HL-60/S4 (cell line): Measurements from ENCODE around the gene RNF123.
"Not testable (repeated sequence)": the region's sequence is repeated elsewhere in the genome, so short reads cannot be mapped to it uniquely, and the experiment has no call there.

Experiments
- in situ Hi-C: fragments of 300-500 bp; cut with MboI; formaldehyde crosslinking; loops from 2 replicates; pipeline ENCODE4 v1.14.3; 2022; ENCODE audit warnings: low sequenced_read_pairs

Gene RNF123

DNA sequence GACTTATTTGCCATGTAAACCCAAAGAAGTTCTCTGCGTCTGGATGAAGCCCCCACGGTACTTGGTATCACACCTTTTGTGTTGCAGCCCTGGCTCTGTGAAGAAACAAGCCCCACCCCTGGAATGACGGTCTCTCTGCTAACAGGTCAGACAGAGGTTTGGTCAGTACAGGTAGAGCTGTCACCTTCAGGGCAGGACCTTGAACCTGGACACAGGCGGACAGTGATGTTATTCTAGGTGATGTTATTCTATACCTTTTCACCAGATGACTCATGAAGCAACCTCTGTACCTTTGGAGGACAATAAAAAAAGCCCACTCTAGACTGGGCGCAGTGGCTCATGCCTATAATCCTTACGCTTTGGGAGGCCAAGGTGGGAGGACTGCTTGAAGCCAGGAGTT is 45.4 kb downstream of the RNF123 start:
- in situ Hi-C loops = no loop called here

DNA sequence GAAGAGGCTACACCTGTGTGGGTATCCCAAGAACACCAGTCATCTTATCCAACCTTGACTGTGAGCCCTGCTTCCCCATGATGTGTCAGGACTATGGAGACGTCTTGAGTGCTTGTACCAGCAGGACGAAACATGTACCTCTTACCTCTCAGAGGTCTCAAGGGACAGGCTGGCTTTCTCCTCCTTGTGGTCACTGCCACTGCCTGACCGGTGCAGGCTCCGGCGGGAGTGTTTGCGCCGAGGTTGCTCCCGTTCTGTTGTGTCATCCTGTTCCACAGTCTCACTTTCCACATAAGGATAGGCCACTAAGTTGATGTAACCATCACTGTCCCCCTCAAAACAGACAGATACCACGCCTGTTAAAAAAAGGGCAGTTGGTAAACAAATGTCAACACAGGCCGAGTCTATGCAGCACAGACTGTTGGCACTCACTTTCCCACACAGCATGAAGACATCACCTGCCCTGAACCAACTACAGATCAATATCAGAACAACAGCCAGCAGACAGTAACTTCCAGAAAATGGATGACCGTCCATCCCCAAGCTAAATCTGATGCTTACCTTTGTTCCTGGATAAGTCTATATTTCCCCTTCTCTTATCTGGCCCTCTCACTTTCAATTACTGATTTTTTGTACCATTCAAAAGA is 48.8 kb downstream of the RNF123 start:
- in situ Hi-C loops = no loop called here

DNA sequence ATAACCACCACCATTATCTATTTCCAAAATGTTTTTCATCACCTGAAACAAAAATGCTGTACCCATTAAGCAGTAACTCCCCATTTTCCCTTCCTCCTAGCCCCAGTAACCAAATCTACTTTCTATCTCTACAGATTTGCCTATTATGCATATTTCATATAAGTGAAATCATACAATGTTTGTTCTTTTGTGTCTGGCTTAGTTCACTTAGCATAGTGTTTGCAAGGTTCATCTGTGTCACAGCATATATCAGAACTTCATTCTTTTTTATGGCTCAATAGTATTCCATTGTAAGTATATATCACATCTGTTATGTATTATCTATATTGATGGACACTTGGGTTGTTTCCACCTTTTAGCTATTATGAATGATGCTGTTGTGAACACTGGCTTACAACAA is 51.1 kb downstream of the RNF123 start:
- in situ Hi-C loops = no loop called here

DNA sequence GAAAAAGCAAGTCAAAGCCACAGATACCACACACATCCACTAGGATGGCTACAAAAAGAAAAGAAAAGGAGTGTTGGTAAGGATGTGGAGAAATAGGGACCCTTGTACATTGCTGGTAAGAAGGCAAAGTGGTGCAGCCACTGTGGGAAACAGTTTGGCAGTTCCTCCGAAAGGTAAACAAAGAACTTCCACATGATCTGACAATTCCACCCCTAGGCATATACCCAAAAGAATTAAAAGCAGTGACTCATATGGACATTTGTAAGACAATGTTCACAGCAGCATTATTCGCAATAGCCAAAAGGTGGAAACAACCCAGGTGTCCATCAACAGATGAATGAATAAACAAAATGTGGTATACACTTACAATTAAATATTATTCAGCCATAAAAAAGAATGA is 56.6 kb downstream of the RNF123 start:
- in situ Hi-C loops = no loop called here

DNA sequence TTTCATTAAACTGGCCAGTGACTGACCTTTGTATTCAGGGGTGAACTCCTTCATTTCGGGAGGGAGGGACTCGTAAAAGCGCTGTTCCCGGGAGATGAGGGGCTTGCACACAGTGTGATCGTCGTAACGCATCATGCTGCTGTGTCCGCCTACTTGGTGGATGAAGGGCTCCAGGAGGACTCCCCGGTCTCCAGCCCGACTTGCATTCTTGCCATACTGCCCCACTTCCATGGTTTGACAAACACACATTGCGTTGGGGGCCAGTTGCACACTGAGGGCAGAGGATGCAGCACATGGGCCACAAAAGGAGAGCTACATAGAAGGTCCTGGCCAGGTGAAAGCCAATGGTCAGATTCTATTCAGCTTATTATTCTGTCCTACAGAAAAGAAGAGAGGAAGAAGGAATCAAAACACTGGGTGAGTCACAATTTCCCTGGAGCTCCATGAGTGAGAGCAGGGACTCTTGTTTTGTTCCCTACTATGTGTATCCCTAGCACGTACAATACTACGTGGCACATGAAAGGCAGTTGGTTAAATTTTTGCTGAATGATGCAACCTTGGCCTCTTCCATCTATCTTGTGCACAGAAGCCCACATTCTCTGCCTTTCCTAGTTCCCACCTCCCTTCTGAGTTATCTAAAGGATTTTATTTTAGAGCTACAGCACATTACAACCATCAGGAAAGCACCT is 58.6 kb downstream of the RNF123 start:
- in situ Hi-C loops = no loop called here

DNA sequence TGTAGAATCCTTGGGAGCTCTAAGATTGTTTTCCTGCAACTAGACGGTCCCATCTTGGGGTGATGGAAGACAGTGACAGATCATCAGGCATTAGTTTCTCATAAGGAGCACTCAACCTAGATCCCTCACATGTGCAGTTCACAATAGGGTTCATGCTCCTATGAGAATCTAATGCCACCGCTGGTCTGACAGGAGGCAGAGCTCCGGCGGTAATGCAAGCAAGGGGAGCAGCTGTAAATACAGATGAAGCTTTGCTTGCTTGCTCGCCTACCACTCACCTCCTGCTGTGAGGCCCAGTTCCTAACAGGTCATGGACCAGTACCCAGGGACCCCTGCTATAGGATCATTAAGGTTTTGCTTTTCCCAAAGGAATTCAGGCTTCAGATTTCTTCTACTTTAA is 59.5 kb downstream of the RNF123 start:
- in situ Hi-C loops = not testable (repeated sequence)

DNA sequence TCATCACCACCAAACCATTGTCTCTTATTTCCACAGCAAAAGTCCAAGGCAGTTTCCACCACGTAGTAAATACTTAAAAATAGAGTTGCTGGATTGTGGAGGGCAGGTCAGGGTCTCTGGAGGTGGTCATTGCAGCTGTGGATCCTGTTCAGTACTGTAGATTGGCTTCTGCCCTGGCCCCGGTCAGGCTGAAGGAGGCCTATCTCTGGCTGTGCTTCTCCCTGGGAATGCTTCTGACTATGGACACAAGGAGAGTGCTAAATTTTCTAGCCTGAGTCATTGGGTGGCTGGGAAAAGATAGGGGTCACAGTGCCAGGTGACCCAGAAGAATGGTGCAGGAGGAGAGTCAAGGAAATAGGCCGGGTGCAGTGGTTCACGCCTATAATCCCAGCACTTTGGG is 60.7 kb downstream of the RNF123 start:
- in situ Hi-C loops = no loop called here

DNA sequence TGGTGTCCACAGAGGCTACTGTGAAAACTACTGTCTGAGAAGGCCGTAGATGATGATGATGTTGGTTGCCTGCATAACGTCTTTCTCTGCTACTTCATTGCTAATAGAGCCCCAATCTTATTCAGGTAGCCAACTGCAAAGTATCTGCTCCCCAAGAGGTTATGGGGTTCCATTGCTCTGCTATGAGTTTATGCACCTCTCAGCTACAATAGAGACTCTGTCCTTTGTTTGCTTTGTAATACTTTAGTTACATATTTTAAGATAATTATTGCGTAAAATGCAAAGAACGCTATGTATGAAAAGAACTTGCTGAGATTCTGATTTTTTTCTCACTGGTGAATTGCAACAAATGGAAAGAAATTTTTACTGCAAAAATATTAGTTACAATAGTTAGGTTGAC is 62.1 kb downstream of the RNF123 start:
- in situ Hi-C loops = no loop called here

DNA sequence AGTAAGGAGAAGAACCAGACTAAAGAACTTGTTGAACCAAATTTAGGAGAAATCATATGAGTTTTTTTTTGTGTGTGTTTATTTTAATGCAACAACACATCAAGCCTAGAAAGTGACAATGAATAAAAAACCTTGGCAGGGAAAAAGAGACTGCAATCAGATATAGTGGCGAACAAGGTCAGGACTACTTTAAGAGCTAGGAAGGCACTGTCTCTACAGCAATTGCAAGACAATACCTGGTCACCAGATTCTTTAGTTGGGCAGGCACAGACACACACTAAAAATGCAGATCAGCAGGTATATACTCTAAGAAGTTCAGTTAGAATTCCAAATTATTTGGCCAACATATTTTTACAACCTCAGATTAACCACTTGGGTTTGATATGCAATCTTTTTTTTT is 65.2 kb downstream of the RNF123 start:
- in situ Hi-C loops = no loop called here

DNA sequence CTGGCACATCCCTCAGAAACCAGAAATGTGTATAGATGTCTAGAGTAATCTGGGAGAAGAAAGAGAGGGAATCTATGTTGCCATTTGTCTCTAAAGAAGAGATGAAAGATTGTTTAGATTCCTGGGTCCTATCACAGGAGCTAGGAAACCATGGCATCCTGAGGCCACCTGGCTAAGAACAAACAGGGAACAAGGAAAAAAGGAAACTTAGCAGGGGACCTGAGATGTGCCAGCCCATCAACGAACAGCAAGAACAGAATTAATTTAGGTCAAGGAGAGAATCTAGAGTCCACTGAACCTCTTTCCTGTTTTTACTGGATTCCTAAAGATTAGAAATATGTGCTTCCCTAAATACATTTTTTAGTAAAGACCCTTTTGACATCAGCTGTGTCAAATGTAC is 66.7 kb downstream of the RNF123 start:
- in situ Hi-C loops = no loop called here

DNA sequence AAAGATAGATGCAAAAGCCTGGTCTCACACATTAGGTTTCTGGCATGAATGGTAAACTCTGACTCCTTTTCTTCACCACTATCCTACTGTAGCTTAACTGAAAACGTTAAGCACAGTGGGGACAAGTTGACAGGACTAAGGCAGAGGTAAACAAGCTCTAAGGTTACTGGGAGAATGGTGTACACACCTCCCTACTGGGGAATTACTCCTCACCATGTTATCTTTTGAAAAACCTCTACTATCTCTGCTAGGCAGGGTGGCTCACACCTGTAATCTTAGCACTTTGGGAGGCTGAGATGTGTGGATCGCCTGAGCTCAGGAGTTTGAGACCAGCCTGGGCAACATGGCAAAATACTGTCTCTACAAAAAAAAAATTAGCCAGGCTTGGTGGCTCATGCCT is 67.8 kb downstream of the RNF123 start:
- in situ Hi-C loops = no loop called here

DNA sequence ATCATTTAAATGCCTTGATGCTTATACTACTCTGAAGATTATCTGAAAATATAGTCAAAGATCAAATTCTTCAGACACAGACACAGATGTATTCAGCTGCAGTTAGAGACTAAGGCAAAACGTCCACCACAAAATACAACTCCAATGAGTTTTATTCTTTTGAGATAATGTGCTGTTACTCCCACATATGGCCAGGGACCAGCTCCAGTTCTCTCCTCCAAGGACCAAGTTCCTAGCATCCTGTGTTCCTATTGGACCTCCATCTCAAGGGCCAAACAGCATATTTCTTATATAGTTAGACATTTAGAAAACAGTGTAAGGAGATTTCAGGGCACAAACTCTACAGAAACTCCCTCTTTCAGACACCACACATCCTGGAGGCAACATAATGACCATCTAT is 69.9 kb downstream of the RNF123 start:
- in situ Hi-C loops = no loop called here

DNA sequence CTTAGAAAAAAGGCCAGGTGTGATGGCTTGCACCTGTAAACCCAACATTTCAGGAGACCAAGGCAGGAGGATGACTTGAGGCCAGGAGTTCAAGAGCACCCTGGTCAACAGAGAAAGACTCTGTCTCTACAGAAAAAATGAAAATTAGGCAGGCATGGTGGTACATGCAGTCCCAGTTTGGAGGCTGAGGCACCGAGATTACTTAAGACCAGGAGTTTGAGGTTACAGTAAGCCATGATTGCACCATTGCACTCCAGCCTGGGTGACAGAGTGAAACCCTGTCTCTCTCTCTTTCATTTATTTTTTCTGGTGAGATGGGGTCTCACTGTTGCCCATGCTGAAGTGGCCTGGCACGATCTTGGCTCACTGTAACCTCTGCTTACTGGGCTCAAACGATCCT is 72.3 kb downstream of the RNF123 start:
- in situ Hi-C loops = no loop called here

DNA sequence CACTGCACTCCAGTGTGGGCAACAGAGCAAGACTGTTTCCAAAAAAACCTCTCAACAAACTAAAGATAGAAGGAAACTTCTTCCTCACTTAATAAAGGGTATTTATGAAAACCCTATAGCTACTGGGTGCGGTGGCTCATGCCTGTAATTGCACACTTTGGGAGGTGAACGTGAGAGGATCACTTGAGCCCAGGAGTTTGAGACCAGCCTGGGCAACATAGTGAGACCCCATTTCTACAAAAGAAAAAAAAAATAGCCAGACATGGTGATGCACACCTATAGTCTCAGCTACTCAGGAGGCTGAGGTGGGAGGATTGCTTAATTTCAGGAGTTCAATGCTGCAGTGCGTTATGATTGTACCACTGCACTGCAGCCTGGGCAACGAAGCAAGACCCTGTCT is 74.6 kb downstream of the RNF123 start:
- in situ Hi-C loops = no loop called here

DNA sequence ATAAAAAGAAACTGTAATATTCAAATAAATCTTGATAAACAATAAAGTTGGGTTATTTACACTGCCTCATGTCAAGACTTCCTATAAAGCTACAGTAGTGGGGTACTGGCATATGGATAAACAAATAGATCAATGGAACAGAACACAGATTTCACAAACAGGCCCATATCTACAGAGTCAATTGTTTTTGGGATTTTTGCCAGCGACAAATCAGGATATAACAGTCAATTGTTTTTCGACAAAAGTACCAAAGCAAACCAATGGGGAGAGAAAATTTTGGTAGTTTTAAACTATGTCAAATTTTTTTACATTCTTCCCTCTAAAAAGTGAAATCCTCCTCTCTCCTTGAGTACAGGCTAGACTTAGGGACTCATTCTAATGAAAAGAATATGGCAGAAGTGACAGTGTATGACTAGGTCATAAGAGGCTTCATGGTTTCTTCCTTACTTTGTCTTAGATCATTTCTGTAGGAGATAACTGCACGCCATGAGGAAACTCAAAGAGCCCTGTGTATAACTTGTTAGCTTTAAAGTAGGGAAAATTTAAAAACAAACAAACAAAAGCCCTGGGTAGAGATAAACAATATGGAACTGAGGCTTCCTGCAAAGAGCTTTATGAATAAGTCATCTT is 80.0 kb downstream of the RNF123 start:
- in situ Hi-C loops = no loop called here

DNA sequence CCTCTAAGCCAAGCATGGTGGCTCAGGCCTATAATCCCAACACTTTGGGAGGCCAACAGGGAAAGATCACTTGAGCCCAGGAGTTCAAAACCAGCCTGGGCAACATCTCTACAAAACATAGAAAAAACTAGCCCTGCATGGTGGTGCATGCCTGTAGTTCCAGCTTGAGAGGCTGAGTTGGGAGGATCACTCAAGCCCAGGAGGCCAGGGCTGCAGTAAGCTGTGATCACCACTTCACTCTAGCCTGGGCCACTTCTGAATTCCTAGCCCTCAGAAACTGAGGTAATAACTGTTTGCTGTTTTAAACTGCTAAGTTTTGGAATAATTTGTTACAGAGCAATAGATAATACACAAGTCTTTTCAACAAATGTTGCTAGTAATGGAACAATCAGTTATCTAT is 80.6 kb downstream of the RNF123 start:
- in situ Hi-C loops = no loop called here
